Prostate gland (tissue), 2 donors: ENCODE data around the gene BCL7A. TPM values are rescaled to one million over a fixed set of nuclear protein-coding genes. Genes with fewer than 3 reads are reported as not detected.

Experiments
- DNase-seq: peaks from one replicate; pipeline ENCODE4 v3.0.0-alpha.2; 2019; ENCODE audit warnings: low spot score
- H3K27ac ChIP-seq, 2 donors: fragments of 200-600 bp; sonication (generic); 2 replicates each; pipeline ENCODE4 v1.5.1; 2017 to 2019
- H3K27me3 ChIP-seq: fragments of 200-600 bp; sonication (generic); replicated peaks from 2 replicates; pipeline ENCODE4 v1.5.1; 2019; ENCODE audit not compliant: insufficient read depth
- H3K36me3 ChIP-seq, 2 donors: fragments of 200-600 bp; sonication (generic); 1 replicate in 1 of 2; 2 replicates in 1 of 2; pipeline versions ENCODE4 v1.5.1 to v1.8.1; 2017 to 2019
- H3K4me1 ChIP-seq: fragments of 200-600 bp; sonication (generic); replicated peaks from 2 replicates; pipeline ENCODE4 v1.5.1; 2019
- H3K4me3 ChIP-seq, 2 donors: fragments of 200-600 bp; sonication (generic); 2 replicates each; pipeline ENCODE4 v1.5.1; 2017 to 2019
- H3K9me3 ChIP-seq: fragments of 200-600 bp; sonication (generic); 2 replicates; pipeline ENCODE4 v1.5.1; 2017
- POLR2A ChIP-seq: fragments of 450-650 bp; IDR thresholded peaks from one replicate; pipeline ENCODE4 v1.6.1; 2016; ENCODE audit warnings: antibody characterized with exemption, mild to moderate bottlenecking
- POLR2AphosphoS5 ChIP-seq: sonication (generic); formaldehyde crosslinking; IDR thresholded peaks from one replicate; pipeline ENCODE4 v1.6.1; 2017; ENCODE audit warnings: antibody characterized with exemption
- WGBS: methylation state at CpG from one replicate; pipeline ENCODE4 v1.1.5; 2018; 5-methylcytosine and 5-hydroxymethylcytosine counted together
- intact Hi-C: fragments of 100-400 bp; cut with DNase I; formaldehyde crosslinking; loops from one replicate; pipeline ENCODE4 v1.14.2; 2022
- total RNA-seq, 2 donors: library from RNA; depleted of rRNA; stranded (reverse); fragments of >200 nt; gene quantifications; one replicate each; pipeline ENCODE4 v1.1.0, GENCODE V29; 2016
- TF ChIP-seq, protein P1 (sequence below), 4 experiments: fragments of 200-600 bp in 2 of 4; fragments of 450-650 bp in 2 of 4; sonication (generic) in 2 of 4; IDR thresholded peaks; 1 replicate in 3 of 4; 2 replicates in 1 of 4; pipeline ENCODE4 v1.5.1; 2016 to 2019; ENCODE audit warnings: antibody characterized with exemption in 4 of 4, mild to moderate bottlenecking in 2 of 4, moderate library complexity in 2 of 4

The BCL7A gene
- total RNA-seq, 2 donors from 2014 or later = 10.3 to 15.4 TPM

DNA sequence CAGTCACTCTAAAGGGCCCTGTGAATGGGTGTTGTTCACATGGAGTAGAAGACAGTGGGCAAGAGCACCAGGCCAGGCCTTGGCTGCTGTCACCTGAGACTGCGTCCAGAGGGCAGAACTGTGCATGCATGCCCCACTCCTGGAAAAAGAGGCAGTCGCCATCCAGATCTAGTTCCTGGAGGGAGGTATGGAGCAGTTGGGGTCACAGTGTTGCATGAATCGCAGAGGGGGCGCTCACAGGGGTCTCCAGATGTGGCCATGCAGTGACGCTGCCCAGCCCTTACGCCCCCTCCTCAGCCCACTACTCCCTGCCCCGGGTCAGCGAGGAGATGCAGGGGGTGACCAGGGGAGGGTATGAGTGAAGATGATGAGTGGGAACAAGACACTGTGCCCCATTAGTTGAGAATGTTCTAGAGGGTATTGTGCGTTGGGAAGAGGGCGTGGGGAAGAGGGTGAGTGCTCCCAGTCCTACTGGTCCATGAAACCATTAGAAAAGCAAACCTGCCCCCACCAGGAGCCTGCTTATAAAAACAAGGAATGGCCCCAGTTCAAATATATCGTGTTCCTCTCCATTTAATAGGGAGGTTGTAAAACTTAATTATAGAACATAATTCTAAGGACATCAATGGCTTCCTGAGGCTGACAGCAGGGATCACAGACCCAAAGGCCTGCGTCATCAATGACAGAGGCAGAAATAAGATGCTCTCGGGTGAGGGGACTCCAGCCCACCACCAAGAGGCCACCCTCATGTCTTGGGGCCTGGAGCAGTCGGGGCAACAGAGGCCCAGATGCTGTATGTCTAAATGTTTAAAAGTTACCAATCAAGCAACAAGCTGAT lies 32.2 kb upstream of the BCL7A start:
- Histone ChIP-seq H3K4me1 (no peaks in the 10 kb centered on the region), H3K4me3 (no peak overlapping the region), H3K9me3 (no peaks in the 10 kb centered on the region), H3K36me3 (no peaks in the 10 kb centered on the region), H3K27ac (no peak overlapping the region), H3K27me3 (no peaks in the 10 kb centered on the region)
- intact Hi-C loops = no loop called here
- WGBS = 59% methylated on average over 14 of the region's 14 CpGs
- no peak for TF ChIP-seq POLR2A
- peak; percentile 55 for TF ChIP-seq POLR2AphosphoS5
- TF ChIP-seq, protein P1, sequence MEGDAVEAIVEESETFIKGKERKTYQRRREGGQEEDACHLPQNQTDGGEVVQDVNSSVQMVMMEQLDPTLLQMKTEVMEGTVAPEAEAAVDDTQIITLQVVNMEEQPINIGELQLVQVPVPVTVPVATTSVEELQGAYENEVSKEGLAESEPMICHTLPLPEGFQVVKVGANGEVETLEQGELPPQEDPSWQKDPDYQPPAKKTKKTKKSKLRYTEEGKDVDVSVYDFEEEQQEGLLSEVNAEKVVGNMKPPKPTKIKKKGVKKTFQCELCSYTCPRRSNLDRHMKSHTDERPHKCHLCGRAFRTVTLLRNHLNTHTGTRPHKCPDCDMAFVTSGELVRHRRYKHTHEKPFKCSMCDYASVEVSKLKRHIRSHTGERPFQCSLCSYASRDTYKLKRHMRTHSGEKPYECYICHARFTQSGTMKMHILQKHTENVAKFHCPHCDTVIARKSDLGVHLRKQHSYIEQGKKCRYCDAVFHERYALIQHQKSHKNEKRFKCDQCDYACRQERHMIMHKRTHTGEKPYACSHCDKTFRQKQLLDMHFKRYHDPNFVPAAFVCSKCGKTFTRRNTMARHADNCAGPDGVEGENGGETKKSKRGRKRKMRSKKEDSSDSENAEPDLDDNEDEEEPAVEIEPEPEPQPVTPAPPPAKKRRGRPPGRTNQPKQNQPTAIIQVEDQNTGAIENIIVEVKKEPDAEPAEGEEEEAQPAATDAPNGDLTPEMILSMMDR (IDR thresholded peaks at IDR 0.05) = no peak
- DNase-seq = peak; percentile 27

DNA sequence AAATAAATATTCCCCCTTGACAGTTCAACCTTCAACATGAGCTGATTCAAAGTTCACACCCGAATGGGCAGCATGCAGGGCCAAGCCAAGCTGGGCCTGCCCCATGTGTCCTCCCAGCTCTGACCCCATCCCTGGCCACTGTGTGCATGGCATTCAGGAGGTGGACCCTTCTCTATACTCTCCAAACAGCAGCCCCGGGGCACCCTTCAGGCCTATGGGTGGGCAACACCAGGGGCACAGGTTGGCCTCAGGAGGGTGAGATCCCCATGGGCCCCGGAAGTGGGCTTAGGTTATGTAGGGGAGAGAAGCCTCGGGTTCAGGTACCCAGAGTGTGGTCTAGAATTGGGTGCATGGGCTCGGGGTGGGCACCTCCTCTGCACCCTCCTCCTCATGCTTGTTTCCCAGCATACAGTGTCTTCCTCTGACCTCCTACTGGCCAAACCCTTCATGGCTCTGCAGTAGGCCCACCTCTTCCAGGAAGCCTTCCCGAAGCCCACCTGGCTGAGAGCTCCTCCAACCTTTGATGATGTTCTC lies 31.5 kb upstream of the BCL7A start:
- no peaks in the 10 kb centered on the region for H3K36me3 ChIP-seq
- no peak for DNase-seq
- WGBS = 83% methylated on average over 6 of the region's 6 CpGs
- no peak overlapping the region for H3K4me3 ChIP-seq
- H3K27me3 ChIP-seq = no peaks in the 10 kb centered on the region
- intact Hi-C loops = no loop called here
- no peak for TF ChIP-seq POLR2AphosphoS5
- TF ChIP-seq, protein P1 (IDR thresholded peaks at IDR 0.05) = no peak
- TF ChIP-seq POLR2A = no peak
- H3K4me1 ChIP-seq = no peaks in the 10 kb centered on the region
- no peak overlapping the region for H3K27ac ChIP-seq
- H3K9me3 ChIP-seq = no peaks in the 10 kb centered on the region

DNA sequence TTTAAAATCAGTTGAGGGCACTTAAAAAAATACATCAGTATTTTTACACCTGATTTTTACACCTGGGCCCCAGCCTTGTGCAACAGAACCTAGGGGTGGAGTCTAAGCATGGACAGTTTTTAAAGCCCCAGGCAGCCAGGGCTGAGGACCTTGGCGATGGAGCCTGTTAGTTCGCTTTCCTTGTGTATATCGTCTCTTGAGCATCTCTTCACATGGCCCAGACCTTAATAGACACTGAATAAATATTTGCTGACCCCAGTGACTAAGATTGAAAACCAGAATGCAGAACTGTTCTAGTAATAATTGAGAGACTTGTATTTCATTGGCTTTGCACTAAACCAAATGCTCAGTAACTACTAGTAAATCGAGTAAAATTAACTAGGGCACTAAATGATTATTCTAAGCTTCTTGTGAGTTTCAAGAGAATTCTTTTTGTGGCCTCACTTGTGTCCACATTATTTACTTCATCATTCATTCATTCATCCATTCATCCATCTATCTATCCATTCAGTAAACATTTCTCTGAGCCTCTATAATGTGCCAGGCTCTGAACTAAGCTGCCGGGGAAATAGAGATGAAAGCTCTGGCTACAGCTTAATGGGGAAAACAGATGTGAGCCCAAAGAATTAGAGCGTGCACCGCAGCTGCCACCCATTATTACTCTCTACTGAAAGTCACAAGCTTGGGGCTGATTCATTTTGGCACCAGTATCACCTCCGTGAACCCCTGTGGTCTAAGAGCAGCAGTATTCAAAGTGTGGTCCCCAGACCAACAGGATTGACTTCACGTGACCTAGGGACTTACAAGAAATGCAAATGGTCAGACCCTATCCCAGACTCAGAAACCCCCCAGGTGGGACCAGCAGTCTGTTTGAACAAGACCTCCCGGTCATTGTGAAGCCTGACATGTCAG lies 30.7 kb upstream of the BCL7A start:
- WGBS = 69% methylated on average over 10 of the region's 10 CpGs
- Histone ChIP-seq H3K27me3 (no peaks in the 10 kb centered on the region), H3K36me3 (no peaks in the 10 kb centered on the region), H3K4me3 (no peak overlapping the region), H3K9me3 (no peaks in the 10 kb centered on the region), H3K4me1 (no peaks in the 10 kb centered on the region), H3K27ac (no peak overlapping the region)
- DNase-seq = no peak
- TF ChIP-seq, protein P1 (IDR thresholded peaks at IDR 0.05) = no peak
- TF ChIP-seq POLR2AphosphoS5 = no peak
- no peak for TF ChIP-seq POLR2A
- intact Hi-C loops = no loop called here

DNA sequence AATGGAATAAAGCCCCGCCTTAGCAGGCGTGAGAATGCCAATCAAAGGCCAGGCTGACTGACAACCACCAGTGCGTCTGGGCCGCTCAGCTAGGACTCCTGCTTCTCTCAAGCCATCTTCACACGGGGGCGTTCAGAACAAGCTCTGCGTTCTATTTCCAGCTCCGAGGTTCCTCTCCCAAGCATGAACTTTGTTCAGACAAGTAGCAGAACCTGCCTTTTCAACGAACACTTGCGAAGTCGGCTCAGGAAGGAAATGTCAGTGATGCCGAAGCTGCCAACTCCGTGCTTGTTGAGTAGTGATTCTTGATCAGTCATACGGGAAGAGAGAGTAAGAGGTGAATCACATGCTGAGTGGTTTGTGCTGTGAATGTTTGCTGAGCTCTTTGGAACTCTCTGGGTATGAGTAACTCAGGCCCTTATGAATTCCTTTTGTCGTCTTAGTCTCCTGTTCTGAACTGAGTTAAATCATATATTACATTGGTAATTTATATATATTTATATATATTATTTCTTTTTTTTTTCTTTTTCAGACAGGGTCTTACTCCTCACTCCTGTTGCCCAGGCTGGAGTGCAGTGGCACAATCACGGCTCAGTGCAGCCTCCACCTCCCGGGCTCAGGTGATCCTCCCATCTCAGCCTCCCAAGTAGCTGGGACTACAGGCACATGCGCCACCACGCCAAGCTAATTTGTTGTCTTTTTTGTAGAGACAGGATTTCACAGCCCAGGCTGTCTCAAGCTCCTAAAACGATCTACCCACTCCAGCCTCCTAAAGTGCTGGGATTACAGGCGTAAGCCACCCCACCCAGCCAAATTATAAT lies 29.4 kb upstream of the BCL7A start:
- Histone ChIP-seq H3K9me3 (no peaks in the 10 kb centered on the region), H3K4me3 (no peak overlapping the region), H3K27ac (peak overlapping the region in 1 of 2 donors; percentile 17), H3K27me3 (no peaks in the 10 kb centered on the region), H3K36me3 (no peaks in the 10 kb centered on the region), H3K4me1 (no peaks in the 10 kb centered on the region)
- peak; percentile 77 for DNase-seq
- peak; percentile 83 for TF ChIP-seq POLR2AphosphoS5
- TF ChIP-seq, protein P1 (IDR thresholded peaks at IDR 0.05) = no peak
- no peak for TF ChIP-seq POLR2A
- 52% methylated on average over 21 of the region's 21 CpGs for WGBS
- intact Hi-C loops = no loop called here
